ENCODE data around the gene ESRRA.
A peak's percentile ranks its signal among the peaks of the same experiment; 100 is the strongest.

The ESRRA gene

DNA sequence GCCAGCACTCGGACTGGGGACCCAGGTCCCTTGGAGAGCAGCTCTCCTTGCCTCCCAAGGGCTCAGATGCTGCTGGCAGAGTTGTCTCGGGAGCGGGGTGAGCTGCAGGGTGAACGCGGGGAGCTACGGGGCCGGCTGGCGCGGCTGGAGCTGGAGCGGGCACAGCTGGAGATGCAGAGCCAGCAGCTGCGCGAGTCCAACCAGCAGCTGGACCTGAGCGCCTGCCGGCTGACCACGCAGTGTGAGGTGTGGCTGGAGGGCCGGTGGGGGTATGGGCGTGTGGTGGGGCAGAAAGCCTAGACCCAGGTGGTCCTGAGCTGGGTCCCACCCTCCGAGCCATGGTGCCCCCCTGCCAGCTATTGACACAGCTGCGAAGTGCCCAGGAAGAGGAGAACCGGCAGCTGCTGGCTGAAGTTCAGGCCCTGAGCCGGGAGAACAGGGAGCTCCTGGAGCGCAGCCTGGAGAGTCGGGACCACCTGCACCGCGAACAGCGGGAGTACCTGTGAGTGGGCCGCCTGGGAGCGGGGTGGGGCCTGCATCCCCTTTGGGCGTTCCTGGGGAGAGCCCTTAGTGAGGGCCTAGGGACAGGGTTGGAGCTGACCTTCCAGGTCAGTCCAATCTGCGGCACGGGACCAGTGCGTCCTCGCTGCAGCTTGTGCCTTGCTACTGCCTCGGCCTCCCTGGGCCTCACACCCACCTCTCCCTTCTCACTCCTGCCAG, 47.8 kb downstream of the ESRRA start:
- no peak for DNase-seq

DNA sequence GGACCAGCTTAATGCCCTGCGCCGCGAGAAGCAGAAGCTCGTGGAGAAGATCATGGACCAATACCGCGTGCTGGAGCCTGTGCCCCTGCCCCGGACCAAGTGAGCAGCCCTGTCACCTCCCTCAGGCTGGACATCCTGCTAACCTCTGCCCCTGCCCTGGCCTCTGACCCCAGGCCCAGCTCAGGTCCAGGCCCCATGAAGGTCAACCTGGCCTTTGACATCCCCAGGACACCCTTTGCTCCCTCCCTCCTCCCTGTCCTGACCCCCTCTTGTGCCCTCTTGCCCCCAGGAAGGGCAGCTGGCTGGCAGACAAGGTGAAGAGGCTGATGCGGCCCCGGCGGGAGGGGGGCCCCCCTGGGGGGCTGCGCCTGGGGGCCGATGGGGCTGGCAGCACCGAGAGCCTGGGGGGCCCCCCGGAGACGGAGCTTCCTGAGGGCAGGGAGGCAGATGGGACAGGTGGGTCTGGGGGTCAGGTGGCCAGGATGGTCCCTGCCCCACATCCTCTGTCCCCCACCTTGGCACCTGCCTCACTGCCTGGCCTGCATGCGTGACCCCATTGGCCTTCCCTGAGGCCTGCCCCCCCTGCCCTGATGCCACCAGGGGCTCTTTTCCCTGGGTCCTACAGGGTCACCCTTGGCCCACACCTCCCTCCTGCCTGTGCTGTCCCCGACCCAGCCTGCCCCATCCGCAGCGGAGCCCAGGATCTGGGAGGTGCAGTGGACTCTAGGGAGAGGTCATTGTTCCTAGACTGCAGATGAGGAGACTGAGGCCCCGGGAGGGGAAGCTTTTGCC, 48.6 kb downstream of the ESRRA start:
- no peak for DNase-seq

DNA sequence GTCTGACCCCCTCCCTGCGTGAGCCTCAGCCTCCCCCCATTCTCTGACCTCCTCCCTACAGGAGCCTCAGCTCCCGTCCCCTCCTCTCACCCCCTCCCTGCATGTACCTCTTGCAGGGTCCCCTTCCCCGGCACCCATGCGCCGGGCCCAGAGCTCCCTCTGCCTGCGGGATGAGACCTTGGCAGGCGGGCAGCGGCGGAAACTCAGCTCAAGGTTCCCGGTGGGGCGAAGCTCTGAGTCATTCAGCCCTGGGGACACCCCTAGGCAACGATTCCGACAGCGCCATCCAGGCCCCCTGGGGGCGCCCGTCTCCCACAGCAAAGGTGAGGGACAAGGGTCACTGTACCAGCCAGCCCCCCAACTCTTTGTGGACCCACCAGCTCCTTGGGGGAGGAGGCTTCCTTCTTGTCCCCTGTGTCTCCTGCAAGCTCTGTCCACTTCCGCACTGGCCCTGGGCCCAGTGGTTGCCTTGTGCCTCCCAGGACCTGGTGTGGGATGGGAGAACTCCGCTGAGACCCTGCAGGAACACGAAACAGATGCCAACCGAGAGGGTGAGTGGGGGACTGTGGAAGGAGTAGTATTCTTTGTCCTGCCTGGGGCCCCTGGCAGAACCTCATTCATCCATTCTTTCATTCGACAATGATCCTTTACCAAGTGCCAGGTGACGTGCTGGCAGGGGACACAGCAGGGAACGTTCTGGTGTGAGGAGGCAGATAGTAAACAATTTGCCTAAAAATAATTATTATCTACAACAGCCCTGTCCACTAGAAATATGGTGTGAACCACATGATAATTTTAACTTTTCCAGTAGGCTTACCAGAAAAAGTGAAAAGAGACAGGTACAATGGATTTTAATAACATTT, 50.0 kb downstream of the ESRRA start:
- peak; percentile 81 for DNase-seq

DNA sequence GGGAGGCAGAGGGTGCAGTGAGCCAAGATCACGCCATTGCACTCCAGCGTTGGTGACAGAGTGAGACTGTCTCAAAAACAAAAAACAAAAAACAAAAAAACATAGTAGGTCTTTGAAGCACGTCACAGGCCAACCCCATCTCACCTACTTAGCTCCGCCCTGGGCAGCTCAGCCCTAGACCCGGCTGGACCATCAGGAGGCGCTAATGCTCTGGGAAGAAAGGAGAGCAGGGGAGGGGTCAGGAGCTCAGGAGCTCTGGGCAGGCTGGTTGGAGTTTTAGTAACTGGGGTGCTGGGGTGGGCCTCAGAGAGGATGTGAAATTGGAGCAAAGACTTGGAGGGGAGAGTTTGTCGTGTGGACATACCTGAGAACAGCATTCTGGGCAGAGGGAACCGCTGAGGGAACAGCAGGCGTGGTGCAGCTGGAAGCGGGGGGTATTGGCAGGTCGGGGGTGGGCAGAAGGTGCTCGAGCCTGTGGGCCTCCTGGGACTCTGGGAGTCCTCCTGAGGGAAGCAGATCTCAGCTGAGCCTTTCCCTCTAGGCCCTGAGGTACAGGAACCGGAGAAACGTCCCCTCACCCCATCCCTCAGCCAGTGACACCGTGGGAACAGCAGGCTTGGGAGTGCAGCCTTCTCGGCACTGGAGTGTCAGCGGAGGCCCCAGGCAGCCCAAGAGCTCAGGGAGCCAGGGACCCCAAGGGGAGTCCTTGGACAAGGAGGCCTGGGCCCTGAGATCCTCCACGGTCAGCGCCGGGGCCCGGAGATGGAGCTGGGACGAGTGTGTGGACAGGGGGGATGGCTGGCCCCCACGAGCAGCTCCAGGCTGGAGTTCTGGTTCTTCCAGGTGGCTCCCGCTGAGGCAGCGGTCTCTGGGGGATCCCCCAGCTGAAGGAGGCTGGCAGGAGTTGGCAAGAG, 51.4 kb downstream of the ESRRA start:
- DNase-seq: no peak

DNA sequence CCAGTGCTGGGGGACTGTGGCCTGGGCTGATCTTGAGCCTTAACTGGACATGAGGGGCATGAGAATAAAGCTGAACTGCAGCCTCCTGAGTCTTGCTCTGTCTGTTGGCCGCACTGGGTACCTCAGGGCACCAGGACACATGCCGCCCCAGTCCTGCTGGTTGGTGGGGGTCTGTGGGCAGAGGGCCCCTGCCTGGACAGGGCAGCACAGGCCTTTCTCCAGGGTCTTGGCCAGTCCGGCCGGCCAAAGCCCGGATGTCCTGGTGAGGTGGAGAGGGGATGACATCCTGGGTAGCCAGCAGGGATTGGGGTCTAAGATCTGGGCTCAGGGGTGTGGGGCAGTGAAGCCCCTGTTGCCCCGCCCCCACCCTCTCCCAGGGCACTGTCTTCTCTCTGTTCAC, 52.1 kb downstream of the ESRRA start:
- no peak for DNase-seq

DNA sequence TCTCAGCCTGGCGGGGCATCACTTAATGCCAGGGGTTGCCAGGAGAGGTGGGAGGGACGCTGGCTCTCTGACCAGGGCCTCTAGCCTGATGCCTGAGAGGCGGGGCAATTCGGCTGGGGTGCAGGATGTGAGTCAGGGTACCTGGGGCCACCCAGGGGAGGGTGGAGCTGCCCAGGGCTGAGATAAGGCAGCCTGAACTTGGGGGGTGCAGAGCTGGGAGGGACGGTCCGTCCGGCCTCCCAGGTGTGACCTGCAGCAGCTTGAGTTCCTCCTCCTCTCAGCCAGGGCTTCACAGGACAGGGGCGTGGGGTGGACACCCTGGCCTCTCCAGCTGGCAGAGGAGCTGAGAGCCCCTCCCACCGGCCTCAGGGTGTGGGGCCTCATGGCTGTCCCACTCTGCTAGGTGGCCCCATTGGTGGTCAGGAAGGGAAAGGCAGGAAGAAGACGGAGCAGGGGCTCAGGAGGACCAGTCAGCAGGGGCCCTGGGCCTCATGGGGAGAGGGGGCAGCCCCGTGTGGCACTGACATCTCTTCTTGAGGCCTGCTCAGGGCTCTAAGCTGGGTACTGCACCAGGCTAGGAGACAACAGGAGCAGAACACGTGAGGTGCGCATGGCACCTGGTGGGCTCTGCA, 52.7 kb downstream of the ESRRA start:
- no peak for DNase-seq

DNA sequence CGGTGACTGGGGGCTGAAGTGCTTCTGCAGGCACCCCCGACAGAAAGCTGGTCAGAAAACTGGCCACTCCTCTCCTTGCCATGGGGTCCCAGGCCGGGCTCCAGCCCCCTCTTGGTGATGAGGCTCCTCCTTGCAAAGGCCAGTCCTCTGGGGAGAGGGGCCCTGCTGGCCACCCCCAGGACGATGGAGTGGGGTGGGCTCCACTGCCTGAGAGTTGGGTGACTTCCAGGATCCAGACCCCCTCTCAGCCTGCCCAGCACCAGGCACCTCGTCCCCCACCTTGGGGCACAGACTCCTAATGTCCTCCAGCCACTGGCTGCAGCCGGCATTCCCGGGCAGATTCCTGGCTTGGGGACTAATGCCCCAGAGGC, 53.2 kb downstream of the ESRRA start:
- DNase-seq: no peak

DNA sequence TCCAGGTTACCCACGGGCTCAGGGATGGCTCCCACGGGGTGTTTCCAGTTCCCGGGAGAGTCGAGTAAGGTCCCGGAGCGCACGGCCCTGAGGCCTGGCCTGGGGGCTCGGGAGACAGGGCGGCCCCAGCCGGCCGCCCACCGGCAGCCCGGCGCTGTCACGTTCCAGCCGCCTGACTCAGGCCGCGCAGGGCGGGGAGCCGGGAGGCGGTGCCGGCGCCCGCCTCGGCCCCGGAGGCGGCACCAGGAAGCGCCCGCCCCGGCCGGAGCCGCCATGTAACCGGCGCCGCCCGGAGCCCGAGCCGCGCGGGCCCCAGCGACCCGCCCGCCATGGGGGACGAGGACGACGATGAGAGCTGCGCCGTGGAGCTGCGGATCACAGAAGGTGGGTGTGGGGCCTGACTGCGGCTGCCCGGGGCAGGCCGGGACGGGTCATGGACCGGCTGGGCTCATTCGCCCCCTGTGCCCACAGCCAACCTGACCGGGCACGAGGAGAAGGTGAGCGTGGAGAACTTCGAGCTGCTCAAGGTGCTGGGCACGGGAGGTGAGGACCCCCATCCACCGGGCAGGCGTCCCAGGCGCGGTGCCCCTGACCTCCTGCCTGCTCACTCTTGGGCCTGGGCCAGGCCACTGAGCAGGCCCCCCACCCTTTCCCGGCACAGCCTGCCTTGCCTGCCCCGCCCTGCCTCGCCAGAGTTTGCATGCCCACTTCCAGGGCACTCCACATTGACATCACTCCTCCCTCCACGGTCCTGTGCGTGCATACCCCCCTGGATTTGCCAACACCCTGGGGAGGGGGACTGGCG, 53.8 kb downstream of the ESRRA start, which contains the start of gene RPS6KA4:
TSS of gene RPS6KA4 (plus strand) at position 256 of the 805 bp plus-strand sequence. CDS start at position 330, 74 bp downstream.
- no peak for DNase-seq

DNA sequence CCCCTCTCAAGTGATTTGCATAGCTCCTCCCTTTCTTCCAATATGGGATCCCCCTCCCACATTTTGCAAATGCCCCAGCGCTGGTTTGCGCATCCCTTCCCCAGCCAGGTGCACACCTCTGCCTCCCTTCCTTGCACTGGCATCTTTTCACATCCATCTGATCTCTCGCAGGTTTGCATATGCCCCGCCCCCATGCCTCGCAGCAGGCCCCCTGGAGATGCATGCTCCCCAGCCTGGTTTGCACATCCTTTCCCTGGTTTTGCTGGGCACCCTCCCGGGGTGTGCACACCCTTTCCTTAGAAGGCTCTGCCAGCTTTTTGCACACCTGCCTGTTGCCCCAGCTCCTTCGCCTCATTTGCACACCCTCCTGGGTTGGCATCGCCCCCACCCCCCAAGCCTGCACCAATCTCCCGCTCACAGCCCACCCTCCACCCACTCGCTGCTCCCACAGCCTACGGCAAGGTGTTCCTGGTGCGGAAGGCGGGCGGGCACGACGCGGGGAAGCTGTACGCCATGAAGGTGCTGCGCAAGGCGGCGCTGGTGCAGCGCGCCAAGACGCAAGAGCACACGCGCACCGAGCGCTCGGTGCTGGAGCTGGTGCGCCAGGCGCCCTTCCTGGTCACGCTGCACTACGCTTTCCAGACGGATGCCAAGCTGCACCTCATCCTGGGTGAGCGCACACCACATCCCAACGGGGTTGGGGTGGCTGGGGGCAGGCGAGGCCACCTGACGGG, 54.6 kb downstream of the ESRRA start:
- no peak for DNase-seq

DNA sequence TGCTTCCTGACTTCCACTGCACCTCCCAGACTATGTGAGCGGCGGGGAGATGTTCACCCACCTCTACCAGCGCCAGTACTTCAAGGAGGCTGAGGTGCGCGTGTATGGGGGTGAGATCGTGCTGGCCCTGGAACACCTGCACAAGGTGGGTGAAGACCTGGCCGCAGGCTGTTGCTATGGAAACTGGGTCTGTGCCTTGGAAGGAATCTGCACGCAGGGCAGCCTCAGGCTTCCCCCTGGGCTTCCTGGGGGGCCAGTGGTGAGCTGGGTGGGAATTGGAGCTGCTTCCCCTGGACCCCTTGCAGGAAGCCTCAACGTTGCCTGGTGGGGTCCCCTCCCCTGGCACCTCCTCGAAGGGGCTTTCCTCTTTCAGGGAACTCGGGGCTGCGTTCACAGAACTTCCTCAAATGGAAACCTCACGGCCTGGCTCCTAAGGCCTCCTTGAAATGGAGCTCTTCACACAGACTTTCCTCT, 55.2 kb downstream of the ESRRA start:
- DNase-seq: no peak

DNA sequence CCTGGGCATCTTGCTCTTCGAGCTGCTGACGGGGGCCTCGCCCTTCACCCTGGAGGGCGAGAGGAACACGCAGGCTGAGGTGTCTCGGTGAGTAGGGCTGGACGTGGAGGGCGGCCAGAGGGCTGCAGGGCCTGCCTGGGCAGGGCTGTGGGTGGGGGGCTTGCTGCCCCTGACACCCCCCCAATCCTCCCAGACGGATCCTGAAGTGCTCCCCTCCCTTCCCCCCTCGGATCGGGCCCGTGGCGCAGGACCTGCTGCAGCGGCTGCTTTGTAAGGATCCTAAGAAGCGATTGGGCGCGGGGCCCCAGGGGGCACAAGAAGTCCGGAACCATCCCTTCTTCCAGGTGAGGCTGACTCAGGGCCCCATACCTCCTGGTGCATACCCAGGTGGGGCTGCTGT, 56.3 kb downstream of the ESRRA start:
- no peak for DNase-seq

DNA sequence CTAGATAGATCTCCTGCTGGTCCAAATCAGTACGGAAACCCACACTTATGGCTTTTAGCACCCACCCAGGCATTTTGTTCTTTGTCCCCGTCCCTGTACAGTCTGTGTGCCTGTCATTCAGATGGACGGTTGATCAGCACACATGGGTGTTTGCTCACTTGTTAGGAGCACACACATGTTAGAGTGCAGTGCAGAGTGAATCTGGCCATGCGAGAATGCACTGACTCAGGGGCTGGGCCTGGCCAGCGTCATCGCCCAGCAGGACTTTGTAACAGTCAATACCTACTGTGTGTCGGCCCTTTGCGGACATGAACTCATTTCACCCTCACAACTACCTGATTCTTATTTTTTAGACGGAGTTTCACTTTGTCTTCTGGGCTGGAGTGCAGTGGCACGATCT, 57.0 kb downstream of the ESRRA start:
- DNase-seq: no peak

DNA sequence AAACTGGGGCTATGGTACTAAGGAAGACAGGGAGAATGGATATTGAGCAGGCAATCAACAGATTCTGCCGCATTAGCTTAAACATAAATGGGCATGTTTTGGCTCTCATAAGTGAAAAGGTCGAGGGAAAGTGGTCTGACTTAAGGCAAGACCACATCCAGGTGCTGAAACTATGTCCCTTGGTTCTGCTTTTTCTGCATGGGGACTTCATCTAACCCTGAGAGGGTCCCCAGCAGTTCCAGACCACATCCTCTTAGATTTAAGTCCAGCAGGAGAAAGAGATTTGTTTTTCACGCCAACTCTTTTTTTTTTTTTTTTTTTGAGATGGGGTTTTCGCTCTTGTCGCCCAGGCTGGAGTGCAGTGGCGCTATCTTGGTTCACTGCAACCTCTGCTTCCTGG, 59.1 kb downstream of the ESRRA start:
- no peak for DNase-seq

DNA sequence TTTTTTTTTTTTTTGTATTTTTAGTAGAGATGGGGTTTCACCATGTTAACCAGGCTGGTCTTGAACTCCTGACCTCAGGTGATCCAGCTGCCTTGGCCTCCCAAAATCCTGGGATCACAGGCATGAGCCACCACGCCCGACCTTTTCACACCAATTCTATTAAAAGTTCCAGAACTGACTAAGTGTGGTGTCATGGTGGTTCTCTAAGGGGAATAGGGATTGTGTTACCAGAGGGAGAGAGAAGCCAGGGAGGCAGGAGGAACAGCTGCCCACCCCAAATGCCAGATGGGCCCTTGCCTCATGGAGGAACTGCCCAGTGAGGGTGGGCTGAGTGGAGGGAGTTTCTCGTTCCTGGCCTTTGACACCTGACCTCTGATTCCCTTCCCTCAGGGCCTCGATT, 59.6 kb downstream of the ESRRA start:
- DNase-seq: no peak
